Gastrocnemius medialis (tissue), 4 donors: ENCODE measurements around the gene CD1C. TPM values are rescaled to one million over a fixed set of nuclear protein-coding genes. Genes with fewer than 3 reads are reported as not detected.
"Not testable (repeated sequence)": the region's sequence is repeated elsewhere in the genome, so short reads cannot be mapped to it uniquely, and the experiment has no call there.

Experiments used
- ATAC-seq, 2 donors: fragments of 150-250 bp; one replicate each; pipeline ENCODE4 v1.9.1; 2016
- DNase-seq, 2 donors: peaks; one replicate each; pipeline ENCODE4 v3.0.0-alpha.2; 2019
- H3K27ac ChIP-seq, 4 donors: fragments of 200-600 bp; sonication (generic); 1 replicate in 1 of 4; 2 replicates in 3 of 4; pipeline ENCODE4 v1.5.1; 2016 to 2018; ENCODE audit warnings: mild to moderate bottlenecking in 2 of 4, moderate library complexity in 1 of 4
- H3K27me3 ChIP-seq, 3 donors: fragments of 200-600 bp; sonication (generic) in 2 of 3; 1 replicate in 1 of 3; 2 replicates in 2 of 3; pipeline versions ENCODE4 v1.5.1 to v1.6.0; 2016 to 2019; ENCODE audit warnings: mild to moderate bottlenecking in 1 of 3, moderate library complexity in 1 of 3
- H3K36me3 ChIP-seq, 2 donors: fragments of 200-600 bp; sonication (generic) in 1 of 2; one replicate each; pipeline ENCODE4 v1.5.1; 2017 to 2018
- H3K4me1 ChIP-seq, 2 donors: fragments of 200-600 bp; sonication (generic) in 1 of 2; one replicate each; pipeline ENCODE4 v1.5.1; 2016 to 2017; ENCODE audit warnings: mild to moderate bottlenecking in 2 of 2
- H3K4me3 ChIP-seq, 4 donors: fragments of 200-600 bp; sonication (generic) in 3 of 4; 1 replicate in 1 of 4; 2 replicates in 3 of 4; pipeline ENCODE4 v1.5.1; 2016 to 2019; ENCODE audit warnings: mild to moderate bottlenecking in 2 of 4
- H3K9me3 ChIP-seq, 3 donors: fragments of 200-600 bp; sonication (generic) in 2 of 3; 1 replicate in 1 of 3; 2 replicates in 2 of 3; pipeline ENCODE4 v1.5.1; 2016 to 2019
- CTCF ChIP-seq, 5 experiments: fragments of 450-650 bp in 3 of 5; fragments of 200-600 bp in 2 of 5; sonication (generic) in 2 of 5; IDR thresholded peaks in 4 of 5; conservative IDR thresholded peaks in 1 of 5; 1 replicate in 4 of 5; 2 replicates in 1 of 5; pipeline ENCODE4 v1.5.1; 2016 to 2019; ENCODE audit warnings: antibody characterized with exemption in 5 of 5, mild to moderate bottlenecking in 3 of 5, moderate library complexity in 3 of 5
- POLR2A ChIP-seq, 2 donors: fragments of 450-650 bp; IDR thresholded peaks; one replicate each; pipeline ENCODE4 v1.6.1; 2017; ENCODE audit warnings: antibody characterized with exemption in 2 of 2, mild to moderate bottlenecking in 2 of 2, moderate library complexity in 2 of 2
- in situ Hi-C, 4 donors: fragments of 200-750 bp; cut with MboI; loops; one replicate each; pipeline versions ENCODE4 v1.15.0 to v1.8.0; 2017; ENCODE audit warnings: low sequenced_read_pairs in 4 of 4
- intact Hi-C: fragments of 100-400 bp; cut with DNase I; formaldehyde crosslinking; loops from one replicate; pipeline ENCODE4 v1.15.1; 2023; ENCODE audit warnings: low total_unique reads
- total RNA-seq, 4 donors: library from RNA; depleted of rRNA; stranded (reverse); fragments of >200 nt; gene quantifications; one replicate each; pipeline versions ENCODE4 v1.1.0 to v1.2.3, GENCODE V29; 2016

Gene CD1C
- total RNA-seq, 4 donors from 2014 or later, result 0.35 TPM; not detected in 3

GRCh38 chr1:158251163-158251562 lies 38.6 kb upstream of the CD1C start:
- H3K9me3 ChIP-seq, result no peaks in the 10 kb centered on the region
- H3K36me3 ChIP-seq, result no peaks in the 10 kb centered on the region
- no peaks in the 10 kb centered on the region for H3K27me3 ChIP-seq
- ATAC-seq (no peak), DNase-seq (no peak)
- intact Hi-C loops (no loop called here), in situ Hi-C loops (no loop called here)
- no peaks in the 10 kb centered on the region for H3K4me1 ChIP-seq
- H3K4me3 ChIP-seq, result no peak overlapping the region
- no peak for TF ChIP-seq CTCF (IDR thresholded peaks at IDR 0.05 in 4 of 5, conservative IDR thresholded peaks at IDR 0.05 in 1 of 5)
- TF ChIP-seq POLR2A (IDR thresholded peaks at IDR 0.05), result no peak
- no peak overlapping the region for H3K27ac ChIP-seq

- TF ChIP-seq CTCF (IDR thresholded peaks at IDR 0.05 in 4 of 5, conservative IDR thresholded peaks at IDR 0.05 in 1 of 5) (no peak), POLR2A (IDR thresholded peaks at IDR 0.05) (no peak)
- no peaks in the 10 kb centered on the region for H3K36me3 ChIP-seq
- in situ Hi-C loops (no loop called here), intact Hi-C loops (no loop called here)
- no peak overlapping the region for H3K27ac ChIP-seq
- H3K9me3 ChIP-seq, result no peaks in the 10 kb centered on the region
- H3K4me3 ChIP-seq, result no peak overlapping the region
- DNase-seq (no peak), ATAC-seq (no peak)
- no peaks in the 10 kb centered on the region for H3K4me1 ChIP-seq
- no peaks in the 10 kb centered on the region for H3K27me3 ChIP-seq
Measured at GRCh38 chr1:158255656-158256055, 34.1 kb upstream of the CD1C start.

GRCh38 chr1:158256747-158257146 lies 33.0 kb upstream of the CD1C start:
- H3K27me3 ChIP-seq, result not testable (repeated sequence)

GRCh38 chr1:158257888-158258287 lies 31.8 kb upstream of the CD1C start:
- no peak for TF ChIP-seq CTCF (IDR thresholded peaks at IDR 0.05 in 4 of 5, conservative IDR thresholded peaks at IDR 0.05 in 1 of 5)
- no peak for TF ChIP-seq POLR2A (IDR thresholded peaks at IDR 0.05)
- in situ Hi-C loops, result no loop called here
- ATAC-seq (no peak), DNase-seq (no peak)
- Histone ChIP-seq H3K36me3 (no peaks in the 10 kb centered on the region), H3K9me3 (no peaks in the 10 kb centered on the region), H3K4me1 (no peaks in the 10 kb centered on the region), H3K27me3 (no peaks in the 10 kb centered on the region), H3K27ac (no peak overlapping the region), H3K4me3 (no peak overlapping the region)
- intact Hi-C loops, result no loop called here

More at GRCh38 chr1:158256747-158257146, 33.0 kb upstream of the CD1C start:
- H3K4me3 ChIP-seq, H3K36me3 ChIP-seq, H3K9me3 ChIP-seq, H3K4me1 ChIP-seq, H3K27ac ChIP-seq, intact Hi-C loops, in situ Hi-C loops, ATAC-seq, DNase-seq: not testable (repeated sequence)

GRCh38 chr1:158259117-158259516 lies 30.6 kb upstream of the CD1C start:
- ATAC-seq, result no peak
- in situ Hi-C loops, result no loop called here

More at GRCh38 chr1:158259117-158259516, 30.6 kb upstream of the CD1C start:
- Histone ChIP-seq H3K27ac (no peak overlapping the region), H3K9me3 (no peaks in the 10 kb centered on the region), H3K4me1 (no peaks in the 10 kb centered on the region), H3K27me3 (no peaks in the 10 kb centered on the region), H3K36me3 (no peaks in the 10 kb centered on the region), H3K4me3 (no peak overlapping the region)
- intact Hi-C loops, result no loop called here
- TF ChIP-seq POLR2A (IDR thresholded peaks at IDR 0.05) (no peak), CTCF (IDR thresholded peaks at IDR 0.05 in 4 of 5, conservative IDR thresholded peaks at IDR 0.05 in 1 of 5) (no peak)
- no peak for DNase-seq
